HUES64 (cell line): ENCODE results near the gene PTAFR.
"Not testable (repeated sequence)": the region's sequence is repeated elsewhere in the genome, so short reads cannot be mapped to it uniquely, and the experiment has no call there.

ENCODE experiments used
- H3K27ac ChIP-seq: 2 replicates; pipeline ENCODE4 v1.7.0; 2013; ENCODE audit warnings: low read depth, low read length, inconsistent platforms
- H3K27me3 ChIP-seq: 2 replicates; pipeline ENCODE4 v1.6.1; 2013; ENCODE audit warnings: mild to moderate bottlenecking, low read length; ENCODE audit not compliant: insufficient read depth
- H3K36me3 ChIP-seq: 2 replicates; pipeline ENCODE4 v1.6.1; 2013; ENCODE audit warnings: mild to moderate bottlenecking, low read length; ENCODE audit not compliant: insufficient read depth
- H3K4me1 ChIP-seq: 2 replicates; pipeline ENCODE4 v1.6.1; 2013; ENCODE audit warnings: mild to moderate bottlenecking, low read length, moderate library complexity; ENCODE audit not compliant: insufficient read depth
- H3K4me3 ChIP-seq: 2 replicates; pipeline ENCODE4 v1.5.1; 2013; ENCODE audit warnings: mild to moderate bottlenecking, low read length, moderate library complexity
- H3K9ac ChIP-seq: 2 replicates; pipeline ENCODE4 v1.6.1; 2013; ENCODE audit warnings: mild to moderate bottlenecking, low read depth, low read length
- H3K9me3 ChIP-seq: 2 replicates; pipeline ENCODE4 v1.6.1; 2013; ENCODE audit warnings: low read depth, low read length; ENCODE audit not compliant: insufficient read depth
- WGBS: fragments of 150-250, 120-280 bp; methylation state at CpG from one replicate; pipeline ENCODE4 v1.1.7; 2013; ENCODE audit warnings: missing lambda C conversion rate; 5-methylcytosine and 5-hydroxymethylcytosine counted together

Gene PTAFR

DNA sequence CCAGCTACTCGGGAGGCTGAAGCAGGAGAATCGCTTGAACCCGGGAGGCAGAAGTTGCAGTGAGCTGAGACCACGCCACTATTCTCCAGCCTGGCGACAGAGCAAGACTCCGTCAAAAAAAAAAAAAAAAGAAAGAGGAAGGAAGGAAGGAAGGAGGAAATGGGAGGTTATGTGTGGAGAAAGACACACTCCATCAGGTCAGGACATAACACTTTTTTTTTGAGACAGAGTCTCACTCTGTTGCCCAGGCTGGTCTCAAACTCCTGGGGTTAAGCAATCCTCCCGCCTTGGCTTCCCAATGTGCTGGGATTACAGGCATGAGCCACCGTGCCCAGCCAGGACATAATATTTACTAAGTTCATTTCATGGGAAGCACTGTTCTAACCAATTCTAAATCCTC lies 36.6 kb downstream of the PTAFR start:
- not testable (repeated sequence) for H3K4me1 ChIP-seq, H3K9ac ChIP-seq

DNA sequence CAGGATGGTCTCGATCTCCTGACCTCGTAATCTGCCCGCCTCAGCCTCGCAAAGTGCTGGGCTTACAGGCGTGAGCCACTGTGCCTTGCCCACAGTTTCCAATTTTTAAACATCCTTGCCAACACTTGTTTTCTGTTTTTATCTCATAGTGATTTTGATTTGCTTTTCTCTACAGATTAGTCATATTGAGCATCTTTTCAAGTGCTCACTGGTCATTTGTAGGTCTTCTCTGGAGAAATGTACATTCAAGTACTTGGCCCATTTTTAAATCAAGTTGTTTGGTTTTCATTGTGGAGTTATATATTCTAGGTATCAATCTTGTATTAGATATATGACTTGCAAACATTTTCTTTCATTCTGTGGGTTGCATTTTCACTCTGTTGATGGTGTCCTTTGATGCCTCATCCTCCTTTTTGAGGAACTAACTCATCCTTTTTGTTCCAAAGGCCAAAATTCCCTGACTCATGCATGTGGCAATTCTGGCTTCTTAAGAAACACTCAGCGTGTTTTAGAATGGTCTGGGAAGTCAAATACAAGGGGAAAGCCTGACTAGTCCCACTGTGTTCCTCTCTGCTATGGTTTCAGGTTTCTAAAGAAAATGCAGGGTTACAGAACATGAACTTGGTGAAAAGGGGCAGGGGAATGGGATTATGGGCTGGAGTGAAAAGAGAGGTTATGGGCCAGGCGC lies 37.3 kb downstream of the PTAFR start:
- H3K36me3 ChIP-seq = no peaks in the 10 kb centered on the region
- H3K9ac ChIP-seq = no peak overlapping the region
- 90% methylated on average over 7 of the region's 7 CpGs for WGBS
- H3K4me1 ChIP-seq = no peaks in the 10 kb centered on the region
- no peak overlapping the region for H3K4me3 ChIP-seq
- no peak overlapping the region for H3K27ac ChIP-seq
- H3K9me3 ChIP-seq = no peaks in the 10 kb centered on the region
- H3K27me3 ChIP-seq = no peaks in the 10 kb centered on the region

More for the DNA sequence above, 36.6 kb downstream of the PTAFR start:
- not testable (repeated sequence) for H3K4me3 ChIP-seq, H3K9me3 ChIP-seq, H3K36me3 ChIP-seq, H3K27me3 ChIP-seq, H3K27ac ChIP-seq
- WGBS = 96% methylated on average over 8 of the region's 8 CpGs

DNA sequence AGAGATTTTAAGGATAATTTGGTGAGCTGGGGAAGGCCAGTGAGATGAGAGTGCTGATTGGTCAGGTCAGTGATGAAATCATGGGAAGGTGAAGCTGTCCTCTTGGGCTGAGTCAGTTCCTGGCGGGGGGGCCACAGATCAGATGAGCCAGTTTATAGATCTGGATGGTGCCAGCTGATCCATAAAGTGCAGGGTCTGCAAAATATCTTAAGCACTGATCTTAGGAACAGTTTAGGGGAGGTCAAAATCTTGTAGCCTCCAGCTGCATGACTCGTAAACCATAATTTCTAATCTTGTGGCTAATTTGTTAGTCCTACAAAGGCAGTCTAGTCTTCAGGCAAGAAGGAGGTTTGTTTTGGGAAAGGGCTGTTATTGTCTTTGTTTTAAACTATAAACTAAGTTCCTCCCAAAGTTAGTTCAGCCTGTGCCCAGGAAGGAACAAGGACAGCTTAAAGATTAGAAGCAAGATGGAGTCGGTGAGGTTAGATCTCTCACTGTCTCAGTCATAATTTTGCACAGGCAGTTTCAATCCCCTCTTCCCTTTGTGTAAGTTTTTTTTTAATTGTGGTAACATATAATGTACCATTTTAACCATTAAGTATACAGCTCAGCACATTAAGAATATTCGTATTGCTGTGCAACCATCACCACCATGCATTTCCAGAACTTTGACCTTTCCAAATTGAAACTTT lies 39.4 kb downstream of the PTAFR start:
- 92% methylated on average over 3 of the region's 4 CpGs for WGBS
- no peaks in the 10 kb centered on the region for H3K36me3 ChIP-seq
- no peaks in the 10 kb centered on the region for H3K4me1 ChIP-seq
- no peaks in the 10 kb centered on the region for H3K9me3 ChIP-seq
- H3K9ac ChIP-seq = no peak overlapping the region
- H3K27ac ChIP-seq = no peak overlapping the region
- H3K27me3 ChIP-seq = no peaks in the 10 kb centered on the region
- H3K4me3 ChIP-seq = no peak overlapping the region

DNA sequence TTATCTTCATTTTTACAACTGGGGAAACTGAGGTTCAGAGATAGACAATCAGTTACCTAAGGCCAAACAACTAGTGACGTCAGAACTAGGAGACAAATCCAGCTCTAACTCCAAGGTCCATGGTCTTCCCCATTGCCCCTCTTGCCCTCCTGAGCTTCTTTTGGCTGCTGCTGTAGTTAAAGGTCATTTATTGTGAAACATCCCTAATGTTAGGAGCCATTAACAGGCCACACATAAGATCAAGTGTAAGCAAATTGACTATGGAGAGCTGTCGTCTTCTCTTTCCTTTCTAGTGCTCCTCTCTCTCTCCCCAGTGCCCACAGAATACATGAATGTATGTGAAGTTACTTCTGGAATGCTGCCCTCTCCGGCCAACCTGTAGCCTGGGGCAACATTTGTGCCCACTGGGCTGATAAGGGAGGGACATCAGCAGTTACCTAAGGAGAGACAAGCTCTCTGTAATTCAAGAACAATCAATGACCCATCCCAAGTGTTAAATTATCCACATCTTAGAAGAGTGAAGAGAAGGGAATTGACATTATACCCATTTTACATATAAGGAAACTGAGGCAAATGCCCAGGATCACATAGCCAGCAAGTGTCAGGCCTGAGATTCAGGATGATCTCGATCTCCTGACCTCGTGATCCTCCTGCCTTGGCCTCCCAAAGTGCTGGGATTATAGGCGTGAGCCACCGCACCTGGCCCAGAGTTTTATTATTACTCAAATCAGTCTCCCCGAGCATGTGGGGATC lies 40.1 kb downstream of the PTAFR start:
- Histone ChIP-seq H3K27me3 (no peaks in the 10 kb centered on the region), H3K4me3 (no peak overlapping the region), H3K9me3 (no peaks in the 10 kb centered on the region), H3K36me3 (no peaks in the 10 kb centered on the region), H3K27ac (no peak overlapping the region), H3K9ac (no peak overlapping the region), H3K4me1 (no peaks in the 10 kb centered on the region)
- 93% methylated on average over 7 of the region's 8 CpGs for WGBS

DNA sequence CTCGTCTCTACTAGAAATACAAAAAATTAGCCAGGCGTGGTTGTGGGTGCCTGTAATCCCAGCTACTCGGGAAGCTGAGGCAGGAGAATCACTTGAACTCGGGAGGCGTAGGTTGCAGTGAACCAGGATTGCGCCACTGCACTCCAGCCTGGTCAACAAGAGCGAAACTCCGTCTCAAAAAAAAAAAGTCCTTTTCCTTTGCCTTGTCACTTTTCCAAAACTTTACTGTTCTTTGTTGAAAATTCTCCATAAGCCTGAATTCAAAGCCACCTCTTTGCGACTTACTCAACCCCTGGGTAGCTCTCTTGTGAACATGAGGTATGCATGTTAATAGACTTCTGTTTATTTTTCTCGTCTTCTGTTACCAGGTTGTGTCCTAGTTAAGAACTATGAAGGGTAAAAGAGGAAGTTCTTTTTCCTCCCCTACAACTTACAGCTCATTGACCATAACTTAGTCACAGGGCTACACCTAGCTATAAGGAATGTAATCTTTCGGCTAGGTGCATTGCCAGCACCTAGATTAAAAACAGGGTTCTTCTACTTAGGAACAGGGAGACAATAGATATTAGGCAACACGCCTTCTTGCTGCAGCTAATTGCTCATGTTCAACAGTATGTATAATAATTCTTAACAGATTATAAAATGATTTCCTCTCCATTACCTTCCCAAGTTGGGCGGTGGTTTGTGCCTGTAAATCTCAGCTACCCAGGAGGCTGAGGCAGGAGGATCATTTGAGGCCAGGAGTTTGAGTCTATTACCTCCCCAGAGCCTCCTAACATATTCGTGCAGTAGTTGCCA lies 40.9 kb downstream of the PTAFR start:
- no peaks in the 10 kb centered on the region for H3K9me3 ChIP-seq
- H3K9ac ChIP-seq = no peak overlapping the region
- WGBS = 92% methylated on average over 13 of the region's 14 CpGs
- no peak overlapping the region for H3K4me3 ChIP-seq
- no peaks in the 10 kb centered on the region for H3K4me1 ChIP-seq
- no peaks in the 10 kb centered on the region for H3K27me3 ChIP-seq
- no peak overlapping the region for H3K27ac ChIP-seq
- H3K36me3 ChIP-seq = no peaks in the 10 kb centered on the region

DNA sequence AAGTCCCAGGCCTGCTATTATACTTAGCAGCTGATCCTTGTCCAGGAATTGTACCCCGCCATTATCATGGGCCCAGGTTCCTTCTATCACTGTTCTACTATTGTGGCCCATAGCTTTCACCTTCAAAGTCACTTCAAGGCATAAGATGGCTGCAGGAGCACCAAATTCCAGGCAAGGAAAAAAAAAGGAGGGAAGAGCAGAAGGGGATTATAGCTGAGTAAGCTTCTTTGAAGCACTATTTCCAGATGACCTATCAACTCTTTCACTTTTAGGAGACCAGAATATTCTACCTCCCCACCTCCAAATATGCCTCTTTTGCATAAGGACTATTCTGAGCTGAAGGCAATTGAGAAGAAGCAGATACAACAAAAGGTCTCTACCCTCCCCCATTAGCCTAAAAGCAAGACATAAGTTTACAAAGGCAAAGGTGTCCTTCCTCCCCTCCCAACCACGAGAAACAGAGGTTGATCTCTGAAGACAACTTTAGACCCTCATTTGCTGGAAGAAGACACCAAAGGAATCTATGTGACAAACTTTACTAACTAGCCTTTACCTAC lies 41.8 kb downstream of the PTAFR start:
- Histone ChIP-seq H3K27me3 (no peaks in the 10 kb centered on the region), H3K36me3 (no peaks in the 10 kb centered on the region), H3K4me3 (no peak overlapping the region), H3K4me1 (no peaks in the 10 kb centered on the region), H3K9me3 (no peaks in the 10 kb centered on the region), H3K9ac (no peak overlapping the region), H3K27ac (no peak overlapping the region)
- WGBS = 93% methylated on average over 2 of the region's 2 CpGs

DNA sequence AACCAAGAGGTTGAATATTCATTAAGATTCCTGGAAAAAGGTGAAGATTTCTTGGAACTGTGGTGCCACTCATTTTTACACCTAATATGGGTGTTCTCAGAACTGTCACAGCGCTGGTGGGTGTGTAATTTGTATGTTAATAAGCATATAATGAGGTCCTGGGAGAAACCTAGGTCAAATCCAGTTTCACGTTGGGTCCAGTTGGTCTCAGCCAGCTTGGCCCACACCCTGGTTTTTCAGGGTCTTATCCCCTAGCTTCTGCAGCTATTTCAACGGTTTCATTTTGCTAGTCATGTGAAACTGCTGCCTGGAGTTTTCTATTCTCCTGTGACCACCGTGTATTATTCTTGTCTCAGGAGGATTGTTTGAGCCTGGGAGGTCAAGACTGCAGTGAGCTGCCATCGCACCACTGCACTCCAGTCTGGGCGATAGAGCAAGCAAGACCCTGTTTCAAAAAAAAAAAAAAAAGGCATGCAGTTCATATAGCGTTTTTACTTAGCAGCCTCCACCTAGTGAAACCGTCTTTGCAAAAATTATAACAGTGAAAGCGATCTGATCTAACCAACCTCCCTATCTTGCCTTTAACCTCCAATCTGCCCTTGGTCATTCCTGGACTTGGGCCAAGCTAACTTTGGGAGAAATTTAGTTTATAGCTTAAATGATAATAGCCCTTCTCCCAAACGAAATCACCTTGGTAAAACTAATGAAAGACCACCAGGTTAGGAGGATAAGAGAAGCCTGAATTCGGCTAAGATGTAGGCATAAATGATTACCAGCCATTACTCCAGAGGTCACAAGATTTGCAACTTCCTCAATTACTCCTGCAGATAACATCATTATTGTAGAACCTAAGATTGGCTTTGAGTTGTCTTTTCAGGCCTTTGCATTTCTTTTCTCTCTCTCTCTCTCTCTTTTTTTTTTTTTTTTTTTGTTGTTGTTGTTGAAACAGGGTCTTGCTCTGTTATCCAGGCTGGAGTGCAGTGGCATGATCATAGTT lies 44.0 kb downstream of the PTAFR start:
- Histone ChIP-seq H3K36me3 (no peaks in the 10 kb centered on the region), H3K9ac (no peak overlapping the region), H3K4me1 (no peaks in the 10 kb centered on the region), H3K27ac (no peak overlapping the region), H3K4me3 (no peak overlapping the region), H3K27me3 (no peaks in the 10 kb centered on the region), H3K9me3 (no peaks in the 10 kb centered on the region)
- WGBS = 92% methylated on average over 11 of the region's 11 CpGs

DNA sequence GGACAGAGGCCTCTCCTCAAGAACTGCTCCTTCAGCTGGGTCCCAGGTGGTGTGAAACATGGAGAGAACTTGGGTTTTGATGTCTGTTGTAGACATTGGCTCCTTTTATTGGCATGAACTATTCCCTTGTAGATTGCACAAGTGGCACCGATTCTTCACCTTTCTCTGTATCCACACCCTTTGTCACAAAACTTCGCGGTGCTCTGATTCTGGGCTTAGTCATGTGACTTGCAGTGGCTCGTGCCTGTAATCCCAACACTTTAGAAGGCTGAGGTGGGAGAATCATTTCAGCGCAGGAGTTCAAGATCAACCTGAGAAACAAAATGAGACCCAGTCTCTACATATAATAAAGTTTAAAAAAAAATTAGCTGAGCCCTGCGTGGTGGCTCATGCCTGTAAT lies 45.6 kb downstream of the PTAFR start:
- WGBS = 89% methylated on average over 6 of the region's 6 CpGs
- no peaks in the 10 kb centered on the region for H3K9me3 ChIP-seq
- no peaks in the 10 kb centered on the region for H3K36me3 ChIP-seq
- H3K27me3 ChIP-seq = no peaks in the 10 kb centered on the region
- H3K4me1 ChIP-seq = no peaks in the 10 kb centered on the region
- no peak overlapping the region for H3K9ac ChIP-seq
- no peak overlapping the region for H3K27ac ChIP-seq
- H3K4me3 ChIP-seq = no peak overlapping the region

DNA sequence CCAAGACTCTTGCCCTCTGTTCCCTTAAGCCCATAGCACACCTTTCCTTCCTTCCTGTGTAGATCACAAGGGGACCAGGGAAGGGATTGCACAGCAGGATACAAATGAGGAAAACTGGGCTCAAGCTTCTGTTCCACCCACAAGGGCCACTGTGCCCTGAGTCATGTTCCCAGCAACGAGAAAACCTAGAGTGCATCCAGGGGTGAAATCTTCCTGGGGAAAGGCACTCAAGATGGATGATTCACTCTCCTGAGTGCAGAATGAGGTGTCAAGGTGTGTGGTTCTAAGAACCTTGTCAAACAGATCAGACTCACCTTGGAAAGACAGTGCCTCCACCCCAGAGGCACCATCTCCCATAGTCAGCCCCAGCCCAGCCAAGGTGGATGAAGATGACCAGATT lies 47.3 kb downstream of the PTAFR start:
- no peak overlapping the region for H3K4me3 ChIP-seq
- no peak overlapping the region for H3K27ac ChIP-seq
- H3K27me3 ChIP-seq = no peaks in the 10 kb centered on the region
- no peaks in the 10 kb centered on the region for H3K9me3 ChIP-seq
- H3K4me1 ChIP-seq = no peaks in the 10 kb centered on the region
- H3K36me3 ChIP-seq = no peaks in the 10 kb centered on the region
- WGBS = 81% methylated on average over 1 of the region's 1 CpG
- no peak overlapping the region for H3K9ac ChIP-seq

DNA sequence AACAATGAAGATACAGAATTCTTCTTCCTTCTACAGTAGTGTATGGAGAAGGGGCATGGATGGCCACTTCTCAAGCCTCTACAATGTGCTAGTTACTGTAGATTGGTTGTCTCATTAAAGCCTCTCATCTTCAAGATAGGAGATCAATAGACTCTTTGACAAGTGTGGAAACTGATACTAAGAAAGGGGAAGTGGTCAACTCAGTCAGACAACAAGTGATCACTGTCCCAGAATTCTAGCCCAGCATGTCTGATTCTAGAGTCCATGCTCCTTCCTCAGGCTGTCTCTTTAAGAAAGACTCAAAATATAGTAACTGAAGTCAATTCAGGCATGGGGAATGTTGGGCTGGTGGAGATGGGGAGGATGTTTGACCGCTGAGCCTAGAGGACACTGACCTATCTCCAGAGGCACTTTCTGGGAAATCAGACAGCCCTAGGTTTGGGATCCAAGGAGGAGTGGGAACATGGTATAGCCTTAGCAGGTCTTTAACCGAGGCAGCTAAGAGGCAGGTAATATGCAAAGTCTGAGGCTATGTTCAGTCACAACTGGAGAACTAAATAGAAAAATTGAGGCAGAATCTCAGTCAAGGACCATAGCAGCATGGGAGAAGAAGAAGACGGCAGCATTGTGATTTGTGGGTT lies 48.8 kb downstream of the PTAFR start:
- no peak overlapping the region for H3K9ac ChIP-seq
- no peaks in the 10 kb centered on the region for H3K27me3 ChIP-seq
- no peak overlapping the region for H3K27ac ChIP-seq
- no peak overlapping the region for H3K4me3 ChIP-seq
- 84% methylated on average over 2 of the region's 3 CpGs for WGBS
- no peaks in the 10 kb centered on the region for H3K9me3 ChIP-seq
- no peaks in the 10 kb centered on the region for H3K36me3 ChIP-seq
- H3K4me1 ChIP-seq = no peaks in the 10 kb centered on the region
